Esophagus squamous epithelium (tissue), 5 donors: ENCODE results near the gene CELA3B. TPM values are rescaled to one million over a fixed set of nuclear protein-coding genes. Genes with fewer than 3 reads are reported as not detected.
"Not testable (repeated sequence)": the region's sequence is repeated elsewhere in the genome, so short reads cannot be mapped to it uniquely, and the experiment has no call there.

Experiments
- DNase-seq: peaks from one replicate; lab custom pipeline; 2025; lab: John Stamatoyannopoulos, UW
- H3K27ac ChIP-seq, 4 donors: fragments of 200-600 bp; sonication (generic); one replicate each; pipeline ENCODE4 v1.5.1; 2016 to 2019; ENCODE audit warnings: mild to moderate bottlenecking in 1 of 4
- H3K27me3 ChIP-seq, 4 donors: fragments of 200-600 bp; sonication (generic); 1 replicate in 3 of 4; 2 replicates in 1 of 4; pipeline versions ENCODE4 v1.5.1 to v1.6.0; 2017 to 2021; ENCODE audit warnings: antibody characterized with exemption in 1 of 4
- H3K36me3 ChIP-seq, 3 donors: fragments of 200-600 bp; sonication (generic); one replicate each; pipeline ENCODE4 v1.5.1; 2016 to 2019
- H3K4me1 ChIP-seq, 3 donors: fragments of 200-600 bp; sonication (generic); one replicate each; pipeline ENCODE4 v1.5.1; 2017 to 2019
- H3K4me3 ChIP-seq, 4 donors: fragments of 200-600 bp; sonication (generic); 1 replicate in 3 of 4; 2 replicates in 1 of 4; pipeline ENCODE4 v1.5.1; 2016 to 2019; ENCODE audit warnings: mild to moderate bottlenecking in 2 of 4, moderate library complexity in 1 of 4
- H3K9me3 ChIP-seq, 3 donors: fragments of 200-600 bp; sonication (generic); one replicate each; pipeline ENCODE4 v1.5.1; 2016 to 2019
- POLR2A ChIP-seq, 4 donors: fragments of 450-650 bp; IDR thresholded peaks; one replicate each; pipeline ENCODE4 v1.6.1; 2017; ENCODE audit warnings: antibody characterized with exemption in 4 of 4, mild to moderate bottlenecking in 4 of 4, moderate library complexity in 3 of 4
- WGBS, 2 donors: methylation state at CpG; one replicate each; pipeline ENCODE4 v1.1.5; 2018; 5-methylcytosine and 5-hydroxymethylcytosine counted together
- intact Hi-C: fragments of 100-400 bp; cut with DNase I; formaldehyde crosslinking; loops from one replicate; pipeline ENCODE4 v1.15.0; 2022
- total RNA-seq, 4 donors: library from RNA; depleted of rRNA; stranded (reverse); fragments of >200 nt; gene quantifications; one replicate each; pipeline ENCODE4 v1.1.0, GENCODE V29; 2016
- TF ChIP-seq, protein P1 (sequence below), 6 experiments: fragments of 450-650 bp in 4 of 6; fragments of 200-600 bp in 2 of 6; sonication (generic) in 2 of 6; IDR thresholded peaks; one replicate each; pipeline ENCODE4 v1.5.1; 2016 to 2019; ENCODE audit warnings: antibody characterized with exemption in 6 of 6, mild to moderate bottlenecking in 4 of 6, moderate library complexity in 4 of 6
- donor health status: DM: yes; HTN: yes; CAD: no.

The CELA3B gene
- total RNA-seq, 4 donors from 2014 or later = not detected

DNA sequence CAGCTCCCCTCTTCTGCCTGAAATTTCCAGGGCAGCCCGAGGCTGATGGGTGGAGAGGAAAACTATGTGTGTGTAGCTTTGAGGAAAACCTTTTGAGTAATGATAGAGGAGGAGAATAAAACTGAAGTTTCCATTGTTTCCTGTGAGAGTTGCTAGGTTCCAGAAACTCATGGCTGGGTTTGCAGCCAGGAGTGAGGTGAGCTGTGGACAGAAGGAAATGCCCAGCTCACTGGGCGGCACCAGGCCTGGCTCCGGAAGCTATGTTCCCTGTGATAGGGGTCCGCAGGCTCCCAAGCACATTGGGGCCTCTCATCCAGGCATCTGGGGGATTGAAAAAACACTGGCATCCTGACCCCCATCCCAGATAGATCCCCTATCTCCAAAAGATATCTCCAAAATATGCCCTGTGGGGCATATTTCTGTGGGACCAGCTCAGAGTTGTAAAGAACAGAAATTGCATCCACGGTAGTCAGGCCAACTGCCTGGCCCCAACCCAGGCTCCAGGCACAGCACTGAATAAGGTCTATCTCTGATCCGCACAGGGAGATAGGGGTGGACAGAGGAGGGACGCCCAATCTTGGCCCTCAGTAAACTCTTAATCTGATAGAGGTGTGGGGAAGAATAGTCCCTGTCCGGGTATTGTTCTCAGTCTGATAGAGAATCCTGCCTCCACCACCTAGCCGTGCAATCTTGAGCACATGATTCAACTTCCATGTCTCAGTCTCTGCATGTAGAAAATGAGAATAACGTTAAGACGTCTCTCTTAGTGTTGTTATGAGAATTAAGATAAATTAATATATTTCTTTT, 37.9 kb upstream of the CELA3B start:
- H3K27ac ChIP-seq = peak overlapping the region; percentile 87 to 97 (median 92)
- WGBS, 2 donors = 41 to 43% methylated on average over 9 of the region's 11 CpGs
- H3K36me3 ChIP-seq = no peaks in the 10 kb centered on the region
- H3K27me3 ChIP-seq = no peaks in the 10 kb centered on the region
- DNase-seq = no peak
- no peak overlapping the region for H3K4me3 ChIP-seq
- H3K4me1 ChIP-seq = peaks cover 31 to 95% (median 64%) of the 10 kb centered on the region in 3 donors
- intact Hi-C loops = no loop called here
- no peaks in the 10 kb centered on the region for H3K9me3 ChIP-seq
- TF ChIP-seq, protein P1, sequence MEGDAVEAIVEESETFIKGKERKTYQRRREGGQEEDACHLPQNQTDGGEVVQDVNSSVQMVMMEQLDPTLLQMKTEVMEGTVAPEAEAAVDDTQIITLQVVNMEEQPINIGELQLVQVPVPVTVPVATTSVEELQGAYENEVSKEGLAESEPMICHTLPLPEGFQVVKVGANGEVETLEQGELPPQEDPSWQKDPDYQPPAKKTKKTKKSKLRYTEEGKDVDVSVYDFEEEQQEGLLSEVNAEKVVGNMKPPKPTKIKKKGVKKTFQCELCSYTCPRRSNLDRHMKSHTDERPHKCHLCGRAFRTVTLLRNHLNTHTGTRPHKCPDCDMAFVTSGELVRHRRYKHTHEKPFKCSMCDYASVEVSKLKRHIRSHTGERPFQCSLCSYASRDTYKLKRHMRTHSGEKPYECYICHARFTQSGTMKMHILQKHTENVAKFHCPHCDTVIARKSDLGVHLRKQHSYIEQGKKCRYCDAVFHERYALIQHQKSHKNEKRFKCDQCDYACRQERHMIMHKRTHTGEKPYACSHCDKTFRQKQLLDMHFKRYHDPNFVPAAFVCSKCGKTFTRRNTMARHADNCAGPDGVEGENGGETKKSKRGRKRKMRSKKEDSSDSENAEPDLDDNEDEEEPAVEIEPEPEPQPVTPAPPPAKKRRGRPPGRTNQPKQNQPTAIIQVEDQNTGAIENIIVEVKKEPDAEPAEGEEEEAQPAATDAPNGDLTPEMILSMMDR (IDR thresholded peaks at IDR 0.05) = no peak
- TF ChIP-seq POLR2A (IDR thresholded peaks at IDR 0.05) = no peak

DNA sequence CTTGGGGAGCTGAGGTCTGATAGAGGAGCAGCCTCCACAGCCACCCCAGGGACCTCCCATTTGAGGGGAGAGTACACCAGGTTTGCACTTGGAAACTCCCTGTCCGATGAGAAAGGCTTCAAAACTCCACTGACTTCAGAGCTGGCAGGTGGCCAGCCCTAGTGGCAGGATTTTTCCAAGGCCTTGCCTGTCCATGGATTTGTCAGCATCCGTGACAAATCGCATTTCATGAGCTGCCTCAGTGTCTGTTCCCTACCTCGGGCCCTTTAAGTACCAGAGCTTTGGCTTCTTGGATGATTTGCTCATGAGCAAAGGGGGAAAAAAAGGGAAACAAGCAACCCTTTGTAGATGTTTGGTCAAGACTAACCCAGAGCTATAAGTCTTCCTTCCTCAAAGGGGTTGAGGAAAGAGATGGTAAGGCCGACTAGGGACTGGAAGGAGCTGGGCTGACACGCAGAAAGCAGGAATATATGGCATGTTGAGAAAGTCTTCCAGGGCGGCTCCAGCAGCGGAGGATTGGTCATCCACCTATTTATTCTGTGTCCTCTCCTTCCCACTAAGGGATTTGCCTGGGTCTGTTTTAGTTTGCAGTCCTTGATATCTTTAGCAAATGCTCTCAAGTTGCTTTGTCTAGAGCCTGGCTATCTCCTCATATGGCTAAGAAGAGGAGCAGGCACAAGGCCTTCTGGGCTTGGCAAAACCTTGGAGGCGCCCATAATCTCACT, 37.0 kb upstream of the CELA3B start:
- peak overlapping the region; percentile 87 to 97 (median 92) for H3K27ac ChIP-seq
- no peak for TF ChIP-seq POLR2A (IDR thresholded peaks at IDR 0.05)
- TF ChIP-seq, protein P1 (IDR thresholded peaks at IDR 0.05) = peak in 5 of 6 experiments; percentile 46 to 79 (median 59)
- H3K9me3 ChIP-seq = no peaks in the 10 kb centered on the region
- H3K4me1 ChIP-seq = peaks cover 28 to 95% (median 64%) of the 10 kb centered on the region in 3 donors
- no peaks in the 10 kb centered on the region for H3K36me3 ChIP-seq
- intact Hi-C loops = no loop called here
- no peak for DNase-seq
- WGBS, 2 donors = 29 to 46% methylated on average over 8 to 9 of the region's 9 CpGs
- no peaks in the 10 kb centered on the region for H3K27me3 ChIP-seq
- H3K4me3 ChIP-seq = no peak overlapping the region

DNA sequence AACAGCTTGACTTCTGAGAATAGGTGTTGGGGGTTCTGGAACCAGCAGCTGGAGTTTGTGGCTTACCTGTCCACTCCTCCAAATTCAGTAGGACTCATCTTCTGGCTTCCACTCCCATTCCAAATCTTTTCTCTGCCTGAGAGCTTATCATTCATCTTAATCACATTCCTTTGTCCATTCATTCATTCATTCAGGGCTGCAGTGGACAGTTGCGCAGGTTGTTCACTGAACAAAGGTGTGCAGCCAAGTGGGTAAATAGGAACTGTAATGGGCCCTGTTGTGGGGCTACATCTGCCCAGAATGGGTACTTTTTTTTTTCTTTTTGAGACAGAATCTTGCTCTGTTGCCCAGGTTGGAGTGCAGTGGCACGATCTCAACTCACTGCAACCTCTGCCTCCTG, 36.3 kb upstream of the CELA3B start:
- Histone ChIP-seq H3K27ac (peak overlapping the region; percentile 87 to 97 (median 92)), H3K9me3 (no peaks in the 10 kb centered on the region), H3K36me3 (no peaks in the 10 kb centered on the region), H3K4me1 (peaks cover 27 to 93% (median 62%) of the 10 kb centered on the region in 3 donors), H3K27me3 (no peaks in the 10 kb centered on the region), H3K4me3 (no peak overlapping the region)
- TF ChIP-seq, protein P1 (IDR thresholded peaks at IDR 0.05) = no peak
- TF ChIP-seq POLR2A (IDR thresholded peaks at IDR 0.05) = no peak
- intact Hi-C loops = no loop called here
- 83 to 95% methylated on average over 2 of the region's 2 CpGs for whole genome bisulfite sequencing, 2 donors
- no peak for DNase-seq

DNA sequence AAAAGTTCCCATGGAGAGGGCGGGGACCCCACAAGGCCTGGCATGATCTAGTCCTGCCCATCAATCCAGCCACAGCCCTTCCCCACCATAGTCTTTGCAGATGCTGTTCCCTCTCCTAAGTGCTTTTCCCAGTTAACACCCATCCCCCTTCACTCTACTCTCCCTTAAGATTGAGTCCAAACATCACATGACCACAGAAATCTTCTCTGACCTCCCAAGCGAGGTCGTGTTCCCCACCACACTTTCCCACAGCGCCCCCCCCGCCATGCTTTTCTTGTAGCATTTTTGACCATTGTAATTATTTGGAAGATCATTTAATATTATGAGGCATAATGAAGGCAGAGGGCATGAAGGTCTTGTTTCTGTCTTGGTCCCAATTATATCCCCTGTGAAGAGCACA, 35.5 kb upstream of the CELA3B start:
- WGBS, 2 donors = 84 to 86% methylated on average over 5 of the region's 5 CpGs
- no peak for DNase-seq
- Histone ChIP-seq H3K27ac (peak overlapping the region; percentile 87 to 97 (median 92)), H3K27me3 (no peaks in the 10 kb centered on the region), H3K9me3 (no peaks in the 10 kb centered on the region), H3K36me3 (no peaks in the 10 kb centered on the region), H3K4me3 (no peak overlapping the region), H3K4me1 (peaks cover 18 to 85% (median 59%) of the 10 kb centered on the region in 3 donors)
- intact Hi-C loops = no loop called here
- TF ChIP-seq, protein P1 (IDR thresholded peaks at IDR 0.05) = no peak
- TF ChIP-seq POLR2A (IDR thresholded peaks at IDR 0.05) = no peak

DNA sequence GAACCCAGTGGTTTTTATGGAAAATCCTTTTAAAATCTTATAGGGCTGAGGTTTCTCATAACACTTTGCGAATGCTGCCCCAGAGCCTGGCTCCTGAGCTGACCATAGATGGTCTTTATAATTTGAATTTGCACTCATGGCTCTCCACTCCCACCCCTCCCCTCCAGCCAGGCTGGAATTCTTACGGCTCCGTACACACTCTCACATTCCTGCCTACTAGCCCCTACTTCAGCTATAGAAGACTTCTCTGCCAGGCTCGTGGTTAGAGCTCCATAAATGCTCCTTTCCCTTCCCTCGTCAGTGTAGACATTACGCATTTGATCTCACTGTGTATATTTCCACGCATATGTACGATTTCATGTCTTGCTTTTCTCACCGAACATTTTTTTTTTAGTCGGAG, 34.4 kb upstream of the CELA3B start:
- WGBS, 2 donors = 70 to 71% methylated on average over 10 of the region's 10 CpGs
- peaks cover 16 to 88% (median 63%) of the 10 kb centered on the region in 3 donors for H3K4me1 ChIP-seq
- intact Hi-C loops = no loop called here

DNA sequence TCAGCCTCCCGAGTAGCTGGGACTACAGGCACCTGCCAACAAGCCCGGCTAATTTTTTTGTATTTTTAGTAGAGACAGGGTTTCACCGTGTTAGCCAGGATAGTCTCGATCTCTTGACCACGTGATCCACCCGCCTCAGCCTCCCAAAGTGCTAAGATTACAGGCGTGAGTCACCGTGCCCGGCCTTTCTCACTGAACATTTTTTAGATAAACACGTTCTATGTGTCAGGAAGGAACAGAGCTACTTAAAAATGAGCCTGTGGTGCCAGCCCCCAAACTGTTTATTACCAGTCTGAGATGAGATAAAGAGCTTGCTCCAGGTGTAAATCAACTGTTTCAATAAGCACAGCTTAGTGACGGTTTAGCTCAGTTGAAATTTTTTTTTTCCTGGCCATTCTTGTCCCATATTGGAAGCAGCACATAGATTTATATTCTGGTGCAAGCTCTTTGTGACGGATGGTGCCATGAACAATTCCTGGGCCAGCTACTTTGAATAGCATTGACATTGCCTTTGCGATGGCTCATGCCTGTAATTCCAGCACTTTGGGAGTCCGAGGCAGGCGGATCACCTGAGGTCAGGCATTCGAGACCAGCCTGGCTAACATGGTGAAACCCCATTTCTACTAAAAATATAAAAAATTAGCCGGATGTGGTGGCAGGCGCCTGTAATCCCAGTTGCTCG, 33.7 kb upstream of the CELA3B start:
- H3K9me3 ChIP-seq, DNase-seq, H3K27me3 ChIP-seq, H3K36me3 ChIP-seq, intact Hi-C loops, H3K4me3 ChIP-seq: not testable (repeated sequence)
- 43 to 60% methylated on average over 19 of the region's 19 CpGs for WGBS, 2 donors
- H3K4me1 ChIP-seq = peaks cover 12 to 82% (median 58%) of the 10 kb centered on the region in 3 donors
- H3K27ac ChIP-seq = peak overlapping the region; percentile 87 to 97 (median 92)

More for the DNA sequence above, 34.4 kb upstream of the CELA3B start:
- Histone ChIP-seq H3K27ac (peak overlapping the region; percentile 87 to 97 (median 92)), H3K9me3 (no peaks in the 10 kb centered on the region), H3K4me3 (no peak overlapping the region), H3K27me3 (no peaks in the 10 kb centered on the region), H3K36me3 (no peaks in the 10 kb centered on the region)
- DNase-seq = no peak
- no peak for TF ChIP-seq POLR2A (IDR thresholded peaks at IDR 0.05)
- TF ChIP-seq, protein P1 (IDR thresholded peaks at IDR 0.05) = no peak
